GM12878 (cell line): ENCODE data around the gene RBPJ. TPM values are rescaled to one million over a fixed set of nuclear protein-coding genes. Genes with fewer than 3 reads are reported as not detected.

Experiments
- ATAC-seq: fragments of 200-7000 bp; cut with Tn5 transposase; 3 replicates; pipeline ENCODE4 v1.9.1; 2020; ENCODE audit warnings: mild to moderate bottlenecking, moderate library complexity
- BruUV-seq: library from RNA; stranded (reverse); fragments of 400-500 nt; replicated peaks from 2 replicates; lab custom pipeline; 2021; lab: Mats Ljungman, UMichigan
- CTCF ChIA-PET: fragments of 300-600 bp; sonication (Branson Sonifier 250); formaldehyde crosslinking; extraction: SDS; loops from one replicate; lab custom pipeline; 2021; ENCODE audit warnings: inconsistent platforms; lab: Yijun Ruan, JAX
- POLR2A ChIA-PET: fragments of 350-600 bp; formaldehyde crosslinking; extraction: SDS; loops from one replicate; lab custom pipeline; 2021; ENCODE audit warnings: inconsistent platforms; lab: Charles Lee
- RAD21 ChIA-PET: fragments of 300-600 bp; sonication (Branson Sonifier 250); formaldehyde crosslinking; loops from one replicate; lab custom pipeline; 2023; ENCODE audit warnings: antibody characterized with exemption; ENCODE audit not compliant: unreplicated experiment; lab: Charles Lee
- SMC1A ChIA-PET: fragments of 300-600 bp; sonication (Branson Sonifier 250); formaldehyde crosslinking; loops from one replicate; lab custom pipeline; 2023; ENCODE audit not compliant: unreplicated experiment, uncharacterized antibody; lab: Charles Lee
- DNase-seq: peaks from one replicate; pipeline ENCODE4 v3.0.0-alpha.2; 2011; ENCODE audit warnings: low read depth, low spot score
- FAIRE-seq: peaks from 3 replicates; lab custom pipeline; 2011; peaks lifted over from hg19 to GRCh38; lab: Jason Lieb, UNC
- H2AFZ ChIP-seq: 2 replicates; pipeline ENCODE4 v1.6.0; 2011; ENCODE audit warnings: low read depth, low read length, control low read depth; ENCODE audit not compliant: control insufficient read depth
- H3K27ac ChIP-seq: 2 replicates; pipeline ENCODE4 v1.5.1; 2011; ENCODE audit warnings: control low read depth; ENCODE audit not compliant: control insufficient read depth, insufficient read depth
- H3K27me3 ChIP-seq, 2 experiments: replicated peaks in 1 of 2; 2 replicates each; pipeline versions ENCODE4 v1.6.0 to v1.6.1; 2011; ENCODE audit warnings: low read length in 1 of 2; ENCODE audit not compliant: control insufficient read depth in 2 of 2, insufficient read depth in 2 of 2
- H3K36me3 ChIP-seq, 2 experiments: 2 replicates each; pipeline ENCODE4 v1.5.1; 2011; ENCODE audit warnings: low read length in 1 of 2; ENCODE audit not compliant: control insufficient read depth in 2 of 2, insufficient read depth in 2 of 2
- H3K4me1 ChIP-seq: 2 replicates; pipeline ENCODE4 v1.6.1; 2011; ENCODE audit warnings: mild to moderate bottlenecking, low read length, moderate library complexity, mixed read lengths; ENCODE audit not compliant: control insufficient read depth, insufficient read depth
- H3K4me2 ChIP-seq: 2 replicates; pipeline ENCODE4 v1.6.0; 2011; ENCODE audit warnings: control low read depth; ENCODE audit not compliant: control insufficient read depth, insufficient read depth
- H3K4me3 ChIP-seq: fragments of 200-600 bp; sonication (generic); 2 replicates; pipeline ENCODE4 v1.5.1; 2016
- H3K79me2 ChIP-seq: 2 replicates; pipeline ENCODE4 v1.6.0; 2011; ENCODE audit warnings: low read length; ENCODE audit not compliant: control insufficient read depth, insufficient read depth
- H3K9ac ChIP-seq: 2 replicates; pipeline ENCODE4 v1.8.0; 2011; ENCODE audit warnings: low read length, control low read depth, mixed read lengths; ENCODE audit not compliant: control insufficient read depth, insufficient read depth
- H3K9me3 ChIP-seq: replicated peaks from 3 replicates; pipeline ENCODE4 v1.5.1; 2011; ENCODE audit warnings: mild to moderate bottlenecking, low read length; ENCODE audit not compliant: control insufficient read depth, insufficient read depth
- H4K20me1 ChIP-seq: 2 replicates; pipeline ENCODE4 v1.6.0; 2011; ENCODE audit not compliant: control insufficient read depth, insufficient read depth
- BMI1 ChIP-seq: fragments of 450-650 bp; IDR thresholded peaks from 2 replicates; pipeline ENCODE4 v1.6.1; 2016; ENCODE audit warnings: mild to moderate bottlenecking, moderate library complexity, borderline replicate concordance
- DPF2 ChIP-seq: fragments of 450-650 bp; IDR thresholded peaks from 2 replicates; pipeline ENCODE4 v1.6.1; 2017; ENCODE audit warnings: mild to moderate bottlenecking
- E2F4 ChIP-seq: IDR thresholded peaks from 2 replicates; pipeline ENCODE4 v1.6.1; 2012; ENCODE audit warnings: low read depth, low read length, improper control_type of control experiment
- E4F1 ChIP-seq: fragments of 450-650 bp; IDR thresholded peaks from 2 replicates; pipeline ENCODE4 v1.6.1; 2018; ENCODE audit warnings: borderline replicate concordance, mild to moderate bottlenecking; ENCODE audit not compliant: partially characterized antibody
- HCFC1 ChIP-seq: fragments of 150-350 bp; IDR thresholded peaks from 2 replicates; pipeline ENCODE4 v1.6.1; 2014; ENCODE audit warnings: low read length
- HDAC2 ChIP-seq: fragments of 200-600 bp; sonication (generic); IDR thresholded peaks from 2 replicates; pipeline ENCODE4 v1.6.1; 2017
- HDAC6 ChIP-seq: fragments of 200-600 bp; sonication (generic); IDR thresholded peaks from one replicate; pipeline ENCODE4 v1.8.0; 2017; ENCODE audit warnings: antibody characterized with exemption; ENCODE audit not compliant: unreplicated experiment
- IKZF2 ChIP-seq, 2 experiments: fragments of 450-650 bp; IDR thresholded peaks; 2 replicates each; pipeline ENCODE4 v1.6.1; 2017; ENCODE audit warnings: mild to moderate bottlenecking in 2 of 2, moderate library complexity in 2 of 2
- LARP7 ChIP-seq: fragments of 450-650 bp; IDR thresholded peaks from 2 replicates; pipeline ENCODE4 v1.6.1; 2017; ENCODE audit warnings: mild to moderate bottlenecking
- MAX ChIP-seq: IDR thresholded peaks from 2 replicates; pipeline ENCODE4 v1.6.1; 2012; ENCODE audit warnings: low read depth, low read length, improper control_type of control experiment
- MYB ChIP-seq: fragments of 150-350 bp; IDR thresholded peaks from 2 replicates; pipeline ENCODE4 v1.6.1; 2014; ENCODE audit warnings: mild to moderate bottlenecking, low read depth, low read length, borderline replicate concordance
- POLR2A ChIP-seq: IDR thresholded peaks from 2 replicates; pipeline ENCODE4 v1.6.1; 2011; ENCODE audit warnings: low read depth, mild to moderate bottlenecking, low read length
- POU2F2 ChIP-seq: IDR thresholded peaks from 3 replicates; pipeline ENCODE4 v1.6.1; 2011; ENCODE audit warnings: low read depth, mild to moderate bottlenecking, low read length, borderline replicate concordance
- RAD21 ChIP-seq: IDR thresholded peaks from 2 replicates; pipeline ENCODE4 v1.6.1; 2011; ENCODE audit warnings: mild to moderate bottlenecking, low read depth, low read length, moderate library complexity; ENCODE audit not compliant: insufficient read depth
- RELB ChIP-seq: fragments of 450-650 bp; IDR thresholded peaks from 2 replicates; pipeline ENCODE4 v1.6.1; 2017; ENCODE audit warnings: low read depth, mild to moderate bottlenecking, moderate library complexity
- SIX5 ChIP-seq: IDR thresholded peaks from 2 replicates; pipeline ENCODE4 v1.6.1; 2011; ENCODE audit warnings: mild to moderate bottlenecking, low read depth, low read length, moderate library complexity; ENCODE audit not compliant: severe bottlenecking
- TCF7 ChIP-seq: IDR thresholded peaks from 2 replicates; pipeline ENCODE4 v1.6.1; 2014; ENCODE audit warnings: antibody characterized with exemption, borderline replicate concordance
- YBX1 ChIP-seq: fragments of 450-650 bp; IDR thresholded peaks from 2 replicates; pipeline ENCODE4 v1.6.1; 2016; ENCODE audit warnings: antibody characterized with exemption
- ZNF217 ChIP-seq: fragments of 450-650 bp; IDR thresholded peaks from 2 replicates; pipeline ENCODE4 v1.6.1; 2017; ENCODE audit warnings: antibody characterized with exemption, mild to moderate bottlenecking
- WGBS: methylation state at CpG from one replicate; pipeline ENCODE4 v1.1.6; 2016; ENCODE audit warnings: low lambda C conversion rate; ENCODE audit not compliant: insufficient replicate concordance, insufficient coverage; ENCODE audit errors: missing lambda C conversion rate; 5-methylcytosine and 5-hydroxymethylcytosine counted together
- in situ Hi-C: fragments of 300-500 bp; cut with MboI; formaldehyde crosslinking; loops from 9 replicates; pipeline ENCODE4 v1.14.3; 2018; ENCODE audit warnings: mixed read lengths
- intact Hi-C: fragments of 100-400 bp; cut with micrococcal nuclease; formaldehyde crosslinking; loops from one replicate; pipeline ENCODE4 v1.14.2; 2022; ENCODE audit not compliant: unreplicated experiment
- polyA plus RNA-seq, 11 experiments: library from polyadenylated mRNA; depleted of rRNA in 4 of 11; unstranded in 6 of 11; stranded (reverse) in 5 of 11; fragments of >200 nt; fragmentation: Nextera tagmentation in 4 of 11; fragmentation: Illumina TruSeq in 1 of 11; extraction: Ambion mirVana in 4 of 11; extraction: Trizol in 1 of 11; gene quantifications; 1 replicate in 1 of 11; 2 replicates in 10 of 11; pipeline versions ENCODE4 v1.2.1 to v1.2.3, GENCODE V29; 2011 to 2016; ENCODE audit warnings: inconsistent platforms in 2 of 11, missing spikeins in 2 of 11, low read depth in 1 of 11
- total RNA-seq, 4 experiments: library from RNA; depleted of rRNA in 3 of 4; stranded (reverse); fragments of >200 nt in 3 of 4; fragmentation: Illumina TruSeq in 1 of 4; extraction: Trizol in 1 of 4; gene quantifications; 2 replicates each; pipeline versions ENCODE4 v1.2.1 to v1.2.3, GENCODE V29; 2013 to 2021

RBPJ gene
- total and polyA plus RNA-seq, 10 of the 15 experiments (the other 5 are each of a cell fraction or from before 2014, with no cell fraction given), result 24.5 to 87.6 (median 41.6) TPM

GRCh38 chr4:26458157-26458561 is 137.3 kb downstream of the RBPJ start (continued):
- TF ChIP-seq MAX, result no peak
- TF ChIP-seq YBX1, result no peak
- no peak for TF ChIP-seq SIX5
- TF ChIP-seq, all 136 proteins: peak for 0

GRCh38 chr4:26459054-26459755 is 138.4 kb downstream of the RBPJ start:
- ATAC-seq (peak; percentile 90), DNase-seq (peak; percentile 26), FAIRE-seq (no peak)
- Histone ChIP-seq H4K20me1 (no peaks in the 10 kb centered on the region), H3K9me3 (no peaks in the 10 kb centered on the region), H3K4me3 (no peak overlapping the region), H3K9ac (no peak overlapping the region), H3K36me3 (no peaks in the 10 kb centered on the region), H3K27me3 (no peaks in the 10 kb centered on the region), H2AFZ (no peak overlapping the region), H3K79me2 (no peaks in the 10 kb centered on the region), H3K4me1 (no peaks in the 10 kb centered on the region; the same call in 1 of the 2 replicates), H3K4me2 (no peak overlapping the region), H3K27ac (no peak overlapping the region)
- WGBS, result 15% methylated on average over 19 of the region's 19 CpGs
- SMC1A ChIA-PET, result interaction anchor here (0.6 to 1.5 kb wide), 5 partner anchors 204 to 550 kb away, joined by 3 to 6 read pairs (median 4); no protein-coding TSS in a partner anchor
- no TSS peak for BruUV-seq
- intact Hi-C loops, result loop anchor here (2.0 to 5.0 kb wide), 3 partner anchors 262 to 552 kb away; partner anchors contain the start of gene STIM2
- CTCF ChIA-PET, result interaction anchor here (0.6 to 7.1 kb wide), 10 partner anchors 32 to 549 kb away, joined by 3 to 78 read pairs (median 4); no protein-coding TSS in a partner anchor
- RAD21 ChIA-PET, result interaction anchor here (0.9 to 1.3 kb wide), 3 partner anchors 43 to 429 kb away, joined by 3 to 5 read pairs (median 3); no protein-coding TSS in a partner anchor
- in situ Hi-C loops, result loop anchor here (5.0 kb wide), 1 partner anchor 548 kb away; no protein-coding TSS in a partner anchor
- POLR2A ChIA-PET, result no interaction called here
- TF ChIP-seq E4F1 (no peak), POU2F2 (no peak), IKZF2 (IDR thresholded peaks at IDR 0.05) (no peak), MYB (no peak), BMI1 (no peak), DPF2 (no peak), RAD21 (peak; percentile 76), HCFC1 (no peak), HDAC2 (no peak), HDAC6 (no peak), POLR2A (no peak), E2F4 (no peak), LARP7 (no peak), ZNF217 (no peak), TCF7 (no peak), RELB (no peak)
